Ramos (cell line): Measurements from ENCODE around the gene RASGRF1.

ENCODE experiments used
- in situ Hi-C: fragments of 300-500 bp; cut with MboI; formaldehyde crosslinking; loops from one replicate; pipeline ENCODE4 v1.14.3; 2022; ENCODE audit warnings: low sequenced_read_pairs; ENCODE audit not compliant: unreplicated experiment

Gene RASGRF1

GRCh38 chr15:79067969-79068368, 22.6 kb downstream of the RASGRF1 start:
- in situ Hi-C loops = no loop called here

- in situ Hi-C loops = no loop called here
These were observed 23.3 kb downstream of the RASGRF1 start for GRCh38 chr15:79067072-79067833.

- in situ Hi-C loops = no loop called here
These were observed 24.0 kb downstream of the RASGRF1 start for GRCh38 chr15:79066391-79067071.

GRCh38 chr15:79065706-79066376, 24.7 kb downstream of the RASGRF1 start:
- in situ Hi-C loops = no loop called here

GRCh38 chr15:79065361-79065705, 25.2 kb downstream of the RASGRF1 start:
- in situ Hi-C loops = no loop called here

GRCh38 chr15:79064496-79064895, 26.1 kb downstream of the RASGRF1 start:
- in situ Hi-C loops = no loop called here

- in situ Hi-C loops = no loop called here
These were observed 30.4 kb downstream of the RASGRF1 start for GRCh38 chr15:79060175-79060574.

- in situ Hi-C loops = no loop called here
These were observed 31.5 kb downstream of the RASGRF1 start for GRCh38 chr15:79059081-79059572.

GRCh38 chr15:79058260-79058850, 32.2 kb downstream of the RASGRF1 start:
- in situ Hi-C loops = no loop called here

- in situ Hi-C loops = no loop called here
These were observed 33.5 kb downstream of the RASGRF1 start for GRCh38 chr15:79057050-79057449.

- in situ Hi-C loops = no loop called here
These were observed 36.2 kb downstream of the RASGRF1 start for GRCh38 chr15:79054350-79054749.

- in situ Hi-C loops = no loop called here
These were observed 36.7 kb downstream of the RASGRF1 start for GRCh38 chr15:79053894-79054293.

- in situ Hi-C loops = no loop called here
These were observed 38.4 kb downstream of the RASGRF1 start for GRCh38 chr15:79051941-79052731.

- in situ Hi-C loops = no loop called here
These were observed 39.6 kb downstream of the RASGRF1 start for GRCh38 chr15:79051029-79051428.

- in situ Hi-C loops = no loop called here
These were observed 40.2 kb downstream of the RASGRF1 start for GRCh38 chr15:79050341-79050740.

- in situ Hi-C loops = no loop called here
These were observed 41.2 kb downstream of the RASGRF1 start for GRCh38 chr15:79049416-79049815.

- in situ Hi-C loops = no loop called here
These were observed 42.7 kb downstream of the RASGRF1 start for GRCh38 chr15:79047676-79048439.

GRCh38 chr15:79046691-79047404, 43.7 kb downstream of the RASGRF1 start:
- in situ Hi-C loops = no loop called here

- in situ Hi-C loops = no loop called here
These were observed 45.5 kb downstream of the RASGRF1 start for GRCh38 chr15:79045041-79045440.
